ENCODE data around the gene KIRREL1.
"Not testable (repeated sequence)": the region's sequence is repeated elsewhere in the genome, so short reads cannot be mapped to it uniquely, and the experiment has no call there.

Gene KIRREL1

GRCh38 chr1:158121604-158122254 lies 128.3 kb downstream of the KIRREL1 start:
- no peak overlapping the region for H2BK120ac ChIP-seq (ENCODE audit: low read depth, low read length)

GRCh38 chr1:158122833-158123388 lies 129.5 kb downstream of the KIRREL1 start:
- Histone ChIP-seq H3K23ac (ENCODE audit: low read length) (no peak overlapping the region), H2BK15ac (replicated peaks; ENCODE audit: low read depth) (no peak overlapping the region), H3K9ac (ENCODE audit: low read length) (no peak overlapping the region), H4K8ac (ENCODE audit: low read depth, low read length) (no peak overlapping the region), H2BK5ac (ENCODE audit: low read length) (no peak overlapping the region), H3K4me2 (ENCODE audit: low read length) (no peak overlapping the region), H3K27ac (ENCODE audit: low read depth, low read length) (no peak overlapping the region), H3K4me1 (ENCODE audit: control insufficient read depth, low read depth, low read length) (peaks cover 5% of the 10 kb centered on the region), H3K18ac (ENCODE audit: low read length) (no peak overlapping the region), H3K56ac (ENCODE audit: low read length) (peak overlapping the region; percentile 10), H4K5ac (ENCODE audit: low read length) (no peak overlapping the region), H3K4ac (ENCODE audit: low read depth, low read length) (no peak overlapping the region), H2AK5ac (ENCODE audit: low read length) (no peak overlapping the region), H3K27me3 (ENCODE audit: insufficient read depth, low read length, poor library complexity) (no peaks in the 10 kb centered on the region), H3K36me3 (ENCODE audit: control insufficient read depth, insufficient read depth, low read length) (no peaks in the 10 kb centered on the region), H3K4me3 (ENCODE audit: low read length) (no peak overlapping the region), H2BK120ac (ENCODE audit: low read depth, low read length) (no peak overlapping the region), H3K79me1 (ENCODE audit: low read length) (no peaks in the 10 kb centered on the region), H3K79me2 (ENCODE audit: control insufficient read depth, insufficient read depth, low read length) (no peaks in the 10 kb centered on the region)
- WGBS (ENCODE audit: extremely low coverage, insufficient coverage, low lambda C conversion rate) = no CpG with 5 or more reads among the region's 2 CpGs
- DNase-seq = no peak

More at GRCh38 chr1:158121604-158122254, 128.3 kb downstream of the KIRREL1 start:
- no CpG with 5 or more reads among the region's 5 CpGs for WGBS (ENCODE audit: extremely low coverage, insufficient coverage, low lambda C conversion rate)
- Histone ChIP-seq H3K18ac (ENCODE audit: low read length) (no peak overlapping the region), H4K5ac (ENCODE audit: low read length) (no peak overlapping the region), H3K56ac (ENCODE audit: low read length) (no peak overlapping the region), H3K4ac (ENCODE audit: low read depth, low read length) (no peak overlapping the region), H2BK5ac (ENCODE audit: low read length) (no peak overlapping the region), H3K27ac (ENCODE audit: low read depth, low read length) (no peak overlapping the region), H3K27me3 (ENCODE audit: insufficient read depth, low read length, poor library complexity) (no peaks in the 10 kb centered on the region), H2BK15ac (replicated peaks; ENCODE audit: low read depth) (no peak overlapping the region), H2AK5ac (ENCODE audit: low read length) (no peak overlapping the region), H3K4me1 (ENCODE audit: control insufficient read depth, low read depth, low read length) (peaks cover 5% of the 10 kb centered on the region), H3K4me3 (ENCODE audit: low read length) (no peak overlapping the region), H3K9ac (ENCODE audit: low read length) (no peak overlapping the region), H3K4me2 (ENCODE audit: low read length) (no peak overlapping the region), H3K36me3 (ENCODE audit: control insufficient read depth, insufficient read depth, low read length) (no peaks in the 10 kb centered on the region), H3K79me1 (ENCODE audit: low read length) (no peaks in the 10 kb centered on the region), H3K79me2 (ENCODE audit: control insufficient read depth, insufficient read depth, low read length) (no peaks in the 10 kb centered on the region), H3K23ac (ENCODE audit: low read length) (no peak overlapping the region), H4K8ac (ENCODE audit: low read depth, low read length) (no peak overlapping the region)
- DNase-seq = peak; percentile 85

GRCh38 chr1:158124034-158124433 lies 130.6 kb downstream of the KIRREL1 start:
- Histone ChIP-seq H3K79me2 (ENCODE audit: control insufficient read depth, insufficient read depth, low read length) (no peaks in the 10 kb centered on the region), H3K23ac (ENCODE audit: low read length) (no peak overlapping the region), H3K4me1 (ENCODE audit: control insufficient read depth, low read depth, low read length) (no peaks in the 10 kb centered on the region), H3K9ac (ENCODE audit: low read length) (no peak overlapping the region), H3K27me3 (ENCODE audit: insufficient read depth, low read length, poor library complexity) (no peaks in the 10 kb centered on the region), H3K36me3 (ENCODE audit: control insufficient read depth, insufficient read depth, low read length) (no peaks in the 10 kb centered on the region), H4K5ac (ENCODE audit: low read length) (no peak overlapping the region), H3K27ac (ENCODE audit: low read depth, low read length) (no peak overlapping the region), H2BK15ac (replicated peaks; ENCODE audit: low read depth) (no peak overlapping the region), H4K8ac (ENCODE audit: low read depth, low read length) (no peak overlapping the region), H3K18ac (ENCODE audit: low read length) (no peak overlapping the region), H3K4me3 (ENCODE audit: low read length) (no peak overlapping the region), H3K4me2 (ENCODE audit: low read length) (no peak overlapping the region), H3K56ac (ENCODE audit: low read length) (no peak overlapping the region), H2BK120ac (ENCODE audit: low read depth, low read length) (no peak overlapping the region), H2BK5ac (ENCODE audit: low read length) (no peak overlapping the region), H3K79me1 (ENCODE audit: low read length) (no peaks in the 10 kb centered on the region), H2AK5ac (ENCODE audit: low read length) (peak overlapping the region; percentile 15), H3K4ac (ENCODE audit: low read depth, low read length) (no peak overlapping the region)
- DNase-seq = peak; percentile 59
- no CpG with 5 or more reads among the region's 2 CpGs for WGBS (ENCODE audit: extremely low coverage, insufficient coverage, low lambda C conversion rate)

- H3K4me1 ChIP-seq (ENCODE audit: control insufficient read depth, low read depth, low read length) = peaks cover 2% of the 10 kb centered on the region
- no peak overlapping the region for H4K8ac ChIP-seq (ENCODE audit: low read depth, low read length)
- H3K79me2 ChIP-seq (ENCODE audit: control insufficient read depth, insufficient read depth, low read length) = no peaks in the 10 kb centered on the region
- H3K27me3 ChIP-seq (ENCODE audit: insufficient read depth, low read length, poor library complexity) = no peaks in the 10 kb centered on the region
- peak; percentile 98 for DNase-seq
- no peak overlapping the region for H3K4me2 ChIP-seq (ENCODE audit: low read length)
- no peaks in the 10 kb centered on the region for H3K79me1 ChIP-seq (ENCODE audit: low read length)
- WGBS (ENCODE audit: extremely low coverage, insufficient coverage, low lambda C conversion rate) = no CpG with 5 or more reads among the region's 4 CpGs
- no peak overlapping the region for H2BK120ac ChIP-seq (ENCODE audit: low read depth, low read length)
- no peak overlapping the region for H3K4ac ChIP-seq (ENCODE audit: low read depth, low read length)
- no peak overlapping the region for H3K27ac ChIP-seq (ENCODE audit: low read depth, low read length)
- H3K36me3 ChIP-seq (ENCODE audit: control insufficient read depth, insufficient read depth, low read length) = no peaks in the 10 kb centered on the region
- no peak overlapping the region for H2AK5ac ChIP-seq (ENCODE audit: low read length)
- H3K18ac ChIP-seq (ENCODE audit: low read length) = no peak overlapping the region
- no peak overlapping the region for H3K56ac ChIP-seq (ENCODE audit: low read length)
- no peak overlapping the region for H3K23ac ChIP-seq (ENCODE audit: low read length)
- H4K5ac ChIP-seq (ENCODE audit: low read length) = no peak overlapping the region
- no peak overlapping the region for H3K9ac ChIP-seq (ENCODE audit: low read length)
- no peak overlapping the region for H2BK5ac ChIP-seq (ENCODE audit: low read length)
- H2BK15ac ChIP-seq (replicated peaks; ENCODE audit: low read depth) = no peak overlapping the region
- no peak overlapping the region for H3K4me3 ChIP-seq (ENCODE audit: low read length)
Observed at GRCh38 chr1:158124999-158125398, 131.6 kb downstream of the KIRREL1 start.

GRCh38 chr1:158126425-158126824 lies 133.0 kb downstream of the KIRREL1 start:
- no peak overlapping the region for H2BK15ac ChIP-seq (replicated peaks; ENCODE audit: low read depth)
- H3K23ac ChIP-seq (ENCODE audit: low read length) = no peak overlapping the region
- H3K79me1 ChIP-seq (ENCODE audit: low read length) = no peaks in the 10 kb centered on the region
- H3K4ac ChIP-seq (ENCODE audit: low read depth, low read length) = no peak overlapping the region
- no peak overlapping the region for H2AK5ac ChIP-seq (ENCODE audit: low read length)
- no peak overlapping the region for H3K9ac ChIP-seq (ENCODE audit: low read length)
- no peak overlapping the region for H4K5ac ChIP-seq (ENCODE audit: low read length)
- H3K79me2 ChIP-seq (ENCODE audit: control insufficient read depth, insufficient read depth, low read length) = no peaks in the 10 kb centered on the region
- DNase-seq = no peak
- peak overlapping the region; percentile 34 for H2BK5ac ChIP-seq (ENCODE audit: low read length)
- H2BK120ac ChIP-seq (ENCODE audit: low read depth, low read length) = no peak overlapping the region
- no peaks in the 10 kb centered on the region for H3K36me3 ChIP-seq (ENCODE audit: control insufficient read depth, insufficient read depth, low read length)
- H3K4me1 ChIP-seq (ENCODE audit: control insufficient read depth, low read depth, low read length) = peaks cover 2% of the 10 kb centered on the region
- H3K4me3 ChIP-seq (ENCODE audit: low read length) = no peak overlapping the region
- H3K56ac ChIP-seq (ENCODE audit: low read length) = no peak overlapping the region
- H3K4me2 ChIP-seq (ENCODE audit: low read length) = no peak overlapping the region
- no peak overlapping the region for H4K8ac ChIP-seq (ENCODE audit: low read depth, low read length)
- no peaks in the 10 kb centered on the region for H3K27me3 ChIP-seq (ENCODE audit: insufficient read depth, low read length, poor library complexity)
- no peak overlapping the region for H3K18ac ChIP-seq (ENCODE audit: low read length)
- H3K27ac ChIP-seq (ENCODE audit: low read depth, low read length) = no peak overlapping the region
- no CpG with 5 or more reads among the region's 2 CpGs for WGBS (ENCODE audit: extremely low coverage, insufficient coverage, low lambda C conversion rate)

- not testable (repeated sequence) for H3K56ac ChIP-seq (ENCODE audit: low read length); H4K5ac ChIP-seq (ENCODE audit: low read length); H3K9ac ChIP-seq (ENCODE audit: low read length); H3K79me2 ChIP-seq (ENCODE audit: control insufficient read depth, insufficient read depth, low read length); H3K4me1 ChIP-seq (ENCODE audit: control insufficient read depth, low read depth, low read length); H3K4me3 ChIP-seq (ENCODE audit: low read length); H2BK5ac ChIP-seq (ENCODE audit: low read length); H2AK5ac ChIP-seq (ENCODE audit: low read length); H3K4ac ChIP-seq (ENCODE audit: low read depth, low read length); H2BK120ac ChIP-seq (ENCODE audit: low read depth, low read length); DNase-seq; H3K79me1 ChIP-seq (ENCODE audit: low read length); H4K8ac ChIP-seq (ENCODE audit: low read depth, low read length); H3K18ac ChIP-seq (ENCODE audit: low read length); H3K23ac ChIP-seq (ENCODE audit: low read length); H3K27ac ChIP-seq (ENCODE audit: low read depth, low read length); H3K27me3 ChIP-seq (ENCODE audit: insufficient read depth, low read length, poor library complexity); H2BK15ac ChIP-seq (replicated peaks; ENCODE audit: low read depth); H3K36me3 ChIP-seq (ENCODE audit: control insufficient read depth, insufficient read depth, low read length); H3K4me2 ChIP-seq (ENCODE audit: low read length)
- WGBS (ENCODE audit: extremely low coverage, insufficient coverage, low lambda C conversion rate) = no CpG with 5 or more reads among the region's 8 CpGs
Observed at GRCh38 chr1:158128531-158128930, 135.1 kb downstream of the KIRREL1 start.

Data from mesendoderm (in vitro differentiated cells).